ENCODE measurements around the gene HMCES. TPM values are rescaled to one million over a fixed set of nuclear protein-coding genes. Genes with fewer than 3 reads are reported as not detected.
A peak's percentile ranks its signal among the peaks of the same experiment; 100 is the strongest.

Gene HMCES
- total and polyA plus RNA-seq, 2 of the 13 experiments (the other 11 are each of a cell fraction or from before 2014, with no cell fraction given): 16.1 to 37.5 TPM

DNA sequence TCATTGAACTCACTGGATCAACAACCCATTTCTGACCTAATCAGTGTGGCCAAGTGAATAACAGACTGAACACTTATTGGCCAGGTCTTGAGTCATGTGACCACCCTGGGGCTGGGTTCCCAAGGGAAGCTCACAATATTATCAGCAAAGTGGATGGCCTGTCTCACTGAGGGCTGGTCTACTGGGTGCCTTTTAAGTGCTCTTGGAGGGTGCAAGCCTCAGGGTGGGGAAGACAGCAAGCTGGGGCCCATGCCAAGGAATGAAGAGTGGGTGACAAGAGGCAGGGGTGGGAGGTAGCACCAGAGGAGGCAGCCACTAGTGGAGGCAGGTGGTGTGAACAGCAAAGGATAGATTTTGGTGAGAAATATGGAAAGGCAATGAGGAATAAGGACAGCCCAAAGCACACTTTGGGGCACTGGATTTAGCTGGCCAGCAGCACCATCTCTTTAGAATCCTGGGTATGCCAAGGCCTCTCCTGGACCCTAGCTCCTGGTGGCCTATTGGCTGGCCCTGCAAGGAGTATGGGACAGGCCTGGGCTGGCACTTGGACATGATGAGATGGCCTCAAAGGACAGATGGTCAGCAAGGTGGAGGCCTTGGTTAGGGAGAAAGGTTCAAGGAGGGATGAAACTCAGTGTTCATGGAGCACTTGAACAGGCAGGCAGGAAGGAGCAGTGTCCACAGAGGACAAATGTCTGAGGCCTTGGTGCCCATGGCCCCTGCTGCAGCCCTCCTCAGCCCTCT lies 34.2 kb downstream of the HMCES start:
- in situ Hi-C loops (cut with HindIII; ENCODE audit: extremely low pct_ligation_motif_present, low pct_unique_long_range_greater_than_20kb): no loop called here
- CTCF ChIA-PET (ENCODE audit: low intra/inter-chr PET ratio, low total read pairs): no interaction called here
- Histone ChIP-seq H3K4me1 (ENCODE audit: insufficient read depth, low read length) (peaks cover 50% of the 10 kb centered on the region), H3K9me3 (ENCODE audit: low read length) (no peaks in the 10 kb centered on the region), H3K27me3 (ENCODE audit: control insufficient read depth in 1 of 2, insufficient read depth in 2 of 2, low read length in 2 of 2) (no peaks in the 10 kb centered on the region; a peak in 1 of 5 replicates), H3K9ac (ENCODE audit: insufficient read depth, low read depth, low read length) (no peak overlapping the region), H3K79me2 (ENCODE audit: insufficient read depth, low read length) (peaks cover 5% of the 10 kb centered on the region), H2AFZ (ENCODE audit: low read length) (no peak overlapping the region), H3K27ac (ENCODE audit: extremely low read length, insufficient read depth, low read length) (no peak overlapping the region), H3K4me3 (replicated peaks in 1 of 3; ENCODE audit: insufficient read depth in 1 of 3, low read depth in 2 of 3, low read length in 3 of 3) (no peak overlapping the region), H3K36me3 (replicated peaks in 1 of 2; ENCODE audit: control insufficient read depth in 1 of 2, insufficient read depth in 2 of 2, low read length in 2 of 2) (no peaks in the 10 kb centered on the region), H3K4me2 (ENCODE audit: low read depth, low read length) (no peak overlapping the region), H4K20me1 (ENCODE audit: insufficient read depth, low read length) (peaks cover 8% of the 10 kb centered on the region; the same call in 1 of the 2 replicates)
- TF ChIP-seq CHD2 (IDR thresholded peaks at IDR 0.05; ENCODE audit: low read depth, low read length) (0 out of 2 replicates have a peak, but pooled peaks have one; percentile 11), ZNF354B (CRISPR knock-in tag; IDR thresholded peaks at IDR 0.05) (no peak), MEIS2 (CRISPR knock-in tag; IDR thresholded peaks at IDR 0.05) (no peak), MTF2 (CRISPR knock-in tag; IDR thresholded peaks at IDR 0.05; ENCODE audit: borderline replicate concordance) (0 out of 2 replicates have a peak, but pooled peaks have one; percentile 24), XBP1 (CRISPR knock-in tag; IDR thresholded peaks at IDR 0.05) (no peak), ZFAT (CRISPR knock-in tag; conservative IDR thresholded peaks at IDR 0.05) (no peak), RAD51 (IDR thresholded peaks at IDR 0.05; ENCODE audit: borderline replicate concordance) (peak; percentile 28; the same call in 1 of the 2 replicates), ZFP36 (IDR thresholded peaks at IDR 0.05; ENCODE audit: borderline replicate concordance, low read depth, low read length, partially characterized antibody) (no peak), ZNF891 (CRISPR knock-in tag; IDR thresholded peaks at IDR 0.05) (0 out of 2 replicates have a peak, but pooled peaks have one; percentile 18), SUZ12 (IDR thresholded peaks at IDR 0.05; ENCODE audit: low read depth, low read length) (no peak), IKZF1 (IDR thresholded peaks at IDR 0.05) (no peak), ZNF564 (CRISPR knock-in tag; IDR thresholded peaks at IDR 0.05) (no peak)
- TF ChIP-seq, protein P1, sequence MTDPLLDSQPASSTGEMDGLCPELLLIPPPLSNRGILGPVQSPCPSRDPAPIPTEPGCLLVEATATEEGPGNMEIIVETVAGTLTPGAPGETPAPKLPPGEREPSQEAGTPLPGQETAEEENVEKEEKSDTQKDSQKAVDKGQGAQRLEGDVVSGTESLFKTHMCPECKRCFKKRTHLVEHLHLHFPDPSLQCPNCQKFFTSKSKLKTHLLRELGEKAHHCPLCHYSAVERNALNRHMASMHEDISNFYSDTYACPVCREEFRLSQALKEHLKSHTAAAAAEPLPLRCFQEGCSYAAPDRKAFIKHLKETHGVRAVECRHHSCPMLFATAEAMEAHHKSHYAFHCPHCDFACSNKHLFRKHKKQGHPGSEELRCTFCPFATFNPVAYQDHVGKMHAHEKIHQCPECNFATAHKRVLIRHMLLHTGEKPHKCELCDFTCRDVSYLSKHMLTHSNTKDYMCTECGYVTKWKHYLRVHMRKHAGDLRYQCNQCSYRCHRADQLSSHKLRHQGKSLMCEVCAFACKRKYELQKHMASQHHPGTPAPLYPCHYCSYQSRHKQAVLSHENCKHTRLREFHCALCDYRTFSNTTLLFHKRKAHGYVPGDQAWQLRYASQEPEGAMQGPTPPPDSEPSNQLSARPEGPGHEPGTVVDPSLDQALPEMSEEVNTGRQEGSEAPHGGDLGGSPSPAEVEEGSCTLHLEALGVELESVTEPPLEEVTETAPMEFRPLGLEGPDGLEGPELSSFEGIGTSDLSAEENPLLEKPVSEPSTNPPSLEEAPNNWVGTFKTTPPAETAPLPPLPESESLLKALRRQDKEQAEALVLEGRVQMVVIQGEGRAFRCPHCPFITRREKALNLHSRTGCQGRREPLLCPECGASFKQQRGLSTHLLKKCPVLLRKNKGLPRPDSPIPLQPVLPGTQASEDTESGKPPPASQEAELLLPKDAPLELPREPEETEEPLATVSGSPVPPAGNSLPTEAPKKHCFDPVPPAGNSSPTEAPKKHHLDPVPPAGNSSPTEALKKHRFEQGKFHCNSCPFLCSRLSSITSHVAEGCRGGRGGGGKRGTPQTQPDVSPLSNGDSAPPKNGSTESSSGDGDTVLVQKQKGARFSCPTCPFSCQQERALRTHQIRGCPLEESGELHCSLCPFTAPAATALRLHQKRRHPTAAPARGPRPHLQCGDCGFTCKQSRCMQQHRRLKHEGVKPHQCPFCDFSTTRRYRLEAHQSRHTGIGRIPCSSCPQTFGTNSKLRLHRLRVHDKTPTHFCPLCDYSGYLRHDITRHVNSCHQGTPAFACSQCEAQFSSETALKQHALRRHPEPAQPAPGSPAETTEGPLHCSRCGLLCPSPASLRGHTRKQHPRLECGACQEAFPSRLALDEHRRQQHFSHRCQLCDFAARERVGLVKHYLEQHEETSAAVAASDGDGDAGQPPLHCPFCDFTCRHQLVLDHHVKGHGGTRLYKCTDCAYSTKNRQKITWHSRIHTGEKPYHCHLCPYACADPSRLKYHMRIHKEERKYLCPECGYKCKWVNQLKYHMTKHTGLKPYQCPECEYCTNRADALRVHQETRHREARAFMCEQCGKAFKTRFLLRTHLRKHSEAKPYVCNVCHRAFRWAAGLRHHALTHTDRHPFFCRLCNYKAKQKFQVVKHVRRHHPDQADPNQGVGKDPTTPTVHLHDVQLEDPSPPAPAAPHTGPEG (CRISPR knock-in tag; IDR thresholded peaks at IDR 0.05): no peak
- intact Hi-C loops (cut with micrococcal nuclease; ENCODE audit: unreplicated experiment): no loop called here
- ATAC-seq: no peak; the same call in 2 of the 3 replicates
- no peak for FAIRE-seq
- POLR2A ChIA-PET: interaction anchor here (1.2 to 2.1 kb wide), 2 partner anchors 11 to 129 kb away, joined by 3 to 6 read pairs; partner anchors contain the start of gene CNBP
- no peak for DNase-seq (ENCODE audit: low spot score)
- no TSS peak for BruUV-seq (replicated peaks)
